SU-DHL-6 (cell line): ENCODE measurements around the gene SYNC.

ENCODE experiments used
- H2AFZ ChIP-seq: fragments of 200-600 bp; sonication (generic); 2 replicates; pipeline ENCODE4 v1.6.1; 2014; ENCODE audit warnings: low read depth, mild to moderate bottlenecking, moderate library complexity, mixed read lengths, antibody characterized with exemption, low read length; ENCODE audit not compliant: severe bottlenecking
- H3F3A ChIP-seq: fragments of 200-600 bp; shearing (Covaris generic); 2 replicates; pipeline ENCODE4 v1.6.0; 2016; ENCODE audit warnings: antibody characterized with exemption, mild to moderate bottlenecking; ENCODE audit not compliant: insufficient read depth
- H3K27ac ChIP-seq: fragments of 200-600 bp; sonication (generic); 2 replicates; pipeline ENCODE4 v1.5.1; 2016; ENCODE audit warnings: low read depth, mild to moderate bottlenecking, low read length, moderate library complexity, mixed read lengths
- H3K27me3 ChIP-seq: fragments of 200-600 bp; sonication (generic), shearing (Covaris generic); 2 replicates; pipeline ENCODE4 v1.6.0; 2014; ENCODE audit warnings: mild to moderate bottlenecking, low read length
- H3K36me3 ChIP-seq: fragments of 200-600 bp; sonication (generic); 2 replicates; pipeline ENCODE4 v1.6.1; 2014; ENCODE audit warnings: mild to moderate bottlenecking, low read length, mixed read lengths
- H3K4me2 ChIP-seq: fragments of 300-600, 200-600 bp; shearing (Covaris generic), sonication (generic); 2 replicates; pipeline ENCODE4 v1.6.0; 2014; ENCODE audit warnings: low read length, low read depth, mild to moderate bottlenecking; ENCODE audit not compliant: poor library complexity, severe bottlenecking
- H3K4me3 ChIP-seq: fragments of 200-600 bp; sonication (generic); 2 replicates; pipeline ENCODE4 v1.5.1; 2014; ENCODE audit warnings: antibody characterized with exemption, low read length, mild to moderate bottlenecking, mixed read lengths; ENCODE audit not compliant: insufficient read depth, poor library complexity, severe bottlenecking
- H3K79me2 ChIP-seq: fragments of 200-600 bp; sonication (generic); 2 replicates; pipeline ENCODE4 v1.6.1; 2014; ENCODE audit warnings: mild to moderate bottlenecking, low read length, moderate library complexity; ENCODE audit not compliant: insufficient read depth
- H3K9ac ChIP-seq: fragments of 200-600 bp; sonication (generic); 2 replicates; pipeline ENCODE4 v1.7.0; 2014; ENCODE audit warnings: mild to moderate bottlenecking, low read length
- H3K9me2 ChIP-seq: fragments of 200-600 bp; sonication (generic); replicated peaks from 2 replicates; pipeline ENCODE4 v1.6.1; 2014; ENCODE audit warnings: low read length; ENCODE audit not compliant: insufficient read depth
- H3K9me3 ChIP-seq: fragments of 200-600 bp; sonication (generic); 2 replicates; pipeline ENCODE4 v1.6.1; 2014; ENCODE audit warnings: low read length, mixed read lengths; ENCODE audit not compliant: insufficient read depth
- H4K20me1 ChIP-seq: fragments of 200-600 bp; sonication (generic); 2 replicates; pipeline ENCODE4 v1.6.1; 2014; ENCODE audit warnings: low read depth, mild to moderate bottlenecking, antibody characterized with exemption, low read length, moderate library complexity, mixed read lengths
- EZH2phosphoT487 ChIP-seq: fragments of 200-600 bp; sonication (generic), shearing (Covaris generic); conservative IDR thresholded peaks from 2 replicates; pipeline ENCODE4 v1.6.1; 2018; ENCODE audit warnings: mild to moderate bottlenecking, antibody characterized with exemption, low read length, moderate library complexity, mixed read lengths
- TF ChIP-seq, protein P1 (sequence below): fragments of 200-600 bp; sonication (generic); IDR thresholded peaks from one replicate; pipeline ENCODE4 v1.5.1; 2017; ENCODE audit warnings: antibody characterized with exemption, mild to moderate bottlenecking, low read length, moderate library complexity; ENCODE audit not compliant: insufficient read depth, poor library complexity, severe bottlenecking

SYNC gene

DNA sequence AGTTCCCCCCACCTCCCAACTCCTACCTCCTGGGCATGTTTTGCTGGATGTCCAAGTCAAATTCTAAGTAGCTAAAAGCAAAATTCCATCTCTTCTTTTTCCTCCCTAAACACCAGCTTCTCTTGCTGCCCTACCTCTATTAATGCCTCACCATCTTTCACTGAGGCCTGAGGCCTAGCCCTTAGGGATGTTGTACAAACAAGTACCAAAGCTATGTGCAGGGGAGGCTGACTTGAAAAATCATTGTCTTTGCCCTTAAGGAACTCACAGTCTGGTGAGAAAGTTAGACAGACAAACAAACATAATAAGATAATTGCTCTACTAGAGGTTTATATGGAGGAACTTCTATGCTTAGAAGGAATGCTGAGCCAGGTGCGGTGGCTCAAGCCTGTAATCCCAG is 25.3 kb upstream of the SYNC start:
- H3K9me3 ChIP-seq: no peaks in the 10 kb centered on the region
- H3K36me3 ChIP-seq: no peaks in the 10 kb centered on the region
- H3K4me2 ChIP-seq: no peak overlapping the region
- TF ChIP-seq, protein P1, sequence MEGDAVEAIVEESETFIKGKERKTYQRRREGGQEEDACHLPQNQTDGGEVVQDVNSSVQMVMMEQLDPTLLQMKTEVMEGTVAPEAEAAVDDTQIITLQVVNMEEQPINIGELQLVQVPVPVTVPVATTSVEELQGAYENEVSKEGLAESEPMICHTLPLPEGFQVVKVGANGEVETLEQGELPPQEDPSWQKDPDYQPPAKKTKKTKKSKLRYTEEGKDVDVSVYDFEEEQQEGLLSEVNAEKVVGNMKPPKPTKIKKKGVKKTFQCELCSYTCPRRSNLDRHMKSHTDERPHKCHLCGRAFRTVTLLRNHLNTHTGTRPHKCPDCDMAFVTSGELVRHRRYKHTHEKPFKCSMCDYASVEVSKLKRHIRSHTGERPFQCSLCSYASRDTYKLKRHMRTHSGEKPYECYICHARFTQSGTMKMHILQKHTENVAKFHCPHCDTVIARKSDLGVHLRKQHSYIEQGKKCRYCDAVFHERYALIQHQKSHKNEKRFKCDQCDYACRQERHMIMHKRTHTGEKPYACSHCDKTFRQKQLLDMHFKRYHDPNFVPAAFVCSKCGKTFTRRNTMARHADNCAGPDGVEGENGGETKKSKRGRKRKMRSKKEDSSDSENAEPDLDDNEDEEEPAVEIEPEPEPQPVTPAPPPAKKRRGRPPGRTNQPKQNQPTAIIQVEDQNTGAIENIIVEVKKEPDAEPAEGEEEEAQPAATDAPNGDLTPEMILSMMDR: no peak
- TF ChIP-seq EZH2phosphoT487: no peak
- no peaks in the 10 kb centered on the region for H4K20me1 ChIP-seq
- H3K9ac ChIP-seq: no peak overlapping the region
- H3K79me2 ChIP-seq: no peaks in the 10 kb centered on the region
- H3K9me2 ChIP-seq: no peaks in the 10 kb centered on the region
- H2AFZ ChIP-seq: no peak overlapping the region
- H3K4me3 ChIP-seq: no peak overlapping the region
- H3K27me3 ChIP-seq: 0 out of 2 replicates have a peak, but pooled peaks cover 3% of the 10 kb centered on the region
- no peak overlapping the region for H3K27ac ChIP-seq
- H3F3A ChIP-seq: no peaks in the 10 kb centered on the region

DNA sequence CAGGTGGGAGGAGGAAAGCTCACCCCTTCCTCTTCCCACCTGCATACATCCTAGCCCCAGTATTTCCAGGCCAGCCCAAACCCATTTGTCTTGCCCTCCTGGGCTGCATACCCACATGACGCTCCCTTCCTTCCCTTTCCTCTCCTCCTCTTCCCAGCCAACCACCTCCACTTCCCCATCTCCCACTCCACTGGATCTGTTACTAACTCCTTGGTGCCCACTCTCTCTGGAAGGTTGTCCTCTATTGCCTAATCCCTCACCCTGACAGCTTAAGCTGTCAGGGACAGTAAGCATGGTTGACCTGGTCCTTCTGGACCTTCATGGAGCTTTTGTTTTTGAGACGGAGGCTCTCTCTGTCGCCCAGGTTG is 23.0 kb upstream of the SYNC start:
- Histone ChIP-seq H3K27me3 (0 out of 2 replicates have a peak, but pooled peaks cover 3% of the 10 kb centered on the region), H3K9ac (no peak overlapping the region), H3K4me2 (no peak overlapping the region), H3K27ac (no peak overlapping the region), H3K4me3 (no peak overlapping the region), H3F3A (no peaks in the 10 kb centered on the region), H3K36me3 (no peaks in the 10 kb centered on the region), H3K9me2 (no peaks in the 10 kb centered on the region), H3K9me3 (no peaks in the 10 kb centered on the region), H2AFZ (no peak overlapping the region), H4K20me1 (no peaks in the 10 kb centered on the region), H3K79me2 (no peaks in the 10 kb centered on the region)
- TF ChIP-seq, protein P1: no peak
- TF ChIP-seq EZH2phosphoT487: no peak

DNA sequence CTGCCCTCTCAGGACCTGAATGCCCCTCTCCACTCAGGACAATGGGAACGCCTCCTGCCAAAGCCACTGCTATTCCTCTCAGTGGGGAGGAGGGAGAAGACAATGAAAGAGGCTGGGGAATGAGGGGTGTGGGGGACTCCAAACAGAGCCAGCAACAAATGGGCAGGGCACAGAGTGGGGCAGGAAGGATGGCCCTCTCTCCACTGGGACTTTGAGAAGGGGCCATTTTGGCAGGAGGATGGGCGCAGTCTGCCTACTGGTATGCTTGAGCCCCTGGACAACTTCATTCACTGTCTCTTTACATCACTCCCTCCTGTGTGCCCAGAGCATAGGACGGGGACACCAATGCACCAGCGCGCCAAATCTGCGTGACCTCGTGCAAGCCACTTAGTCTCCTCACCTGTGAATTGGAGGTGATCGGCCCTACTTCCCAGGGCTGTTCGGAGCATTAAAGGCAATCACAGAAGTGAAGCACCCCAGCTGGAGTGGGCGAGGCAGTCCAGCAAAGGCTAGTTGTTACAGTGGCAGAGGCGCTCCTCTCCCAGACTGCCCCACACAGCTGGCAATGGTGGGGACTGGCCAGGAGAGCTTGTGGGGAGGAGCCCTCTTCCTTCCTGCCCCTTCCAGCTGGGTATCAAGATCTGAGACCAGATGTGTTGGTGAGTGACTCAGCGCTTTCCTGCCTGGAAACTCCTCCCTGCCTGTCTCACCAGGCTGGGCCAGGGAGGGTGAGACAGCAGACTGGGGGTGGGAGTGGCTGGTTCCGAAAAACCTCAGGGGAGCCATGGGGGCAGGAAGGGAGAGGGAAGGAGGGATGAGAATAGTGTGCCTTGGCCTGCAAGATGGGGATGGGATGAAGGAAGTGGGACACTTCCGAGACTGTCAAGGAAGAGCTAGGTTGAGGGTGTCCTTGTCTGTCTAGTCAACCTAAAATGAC is 22.4 kb upstream of the SYNC start:
- TF ChIP-seq EZH2phosphoT487: no peak
- TF ChIP-seq, protein P1: no peak
- Histone ChIP-seq H3K9me2 (no peaks in the 10 kb centered on the region), H3K36me3 (no peaks in the 10 kb centered on the region), H3K4me3 (no peak overlapping the region), H3K9ac (no peak overlapping the region), H3K27me3 (0 out of 2 replicates have a peak, but pooled peaks cover 3% of the 10 kb centered on the region), H3K27ac (no peak overlapping the region), H2AFZ (no peak overlapping the region), H3K79me2 (no peaks in the 10 kb centered on the region), H3F3A (no peaks in the 10 kb centered on the region), H3K4me2 (no peak overlapping the region), H3K9me3 (no peaks in the 10 kb centered on the region), H4K20me1 (no peaks in the 10 kb centered on the region)
